ENCODE measurements around the gene CLCNKA. TPM values are rescaled to one million over a fixed set of nuclear protein-coding genes. Genes with fewer than 3 reads are reported as not detected.
"Not testable (repeated sequence)": the region's sequence is repeated elsewhere in the genome, so short reads cannot be mapped to it uniquely, and the experiment has no call there.

Gene CLCNKA
- total RNA-seq, 4 donors from 2014 or later = 0.10 to 1.3 (median 0.63) TPM; not detected in 1

GRCh38 chr1:16061266-16061665 lies 39.4 kb downstream of the CLCNKA start:
- TF ChIP-seq CTCF (IDR thresholded peaks at IDR 0.05) (no peak), POLR2A (IDR thresholded peaks at IDR 0.05) (no peak)
- WGBS, 2 donors = 49 to 84% methylated on average over 3 of the region's 3 CpGs

GRCh38 chr1:16061989-16062686 lies 40.3 kb downstream of the CLCNKA start:
- WGBS, 2 donors = 65 to 84% methylated on average over 2 to 6 of the region's 18 CpGs
- DNase-seq (ENCODE audit: low spot score in 2 of 2); H3K4me3 ChIP-seq (ENCODE audit: low read depth, poor library complexity, severe bottlenecking); intact Hi-C loops (cut with DNase I; ENCODE audit: low total_unique reads): not testable (repeated sequence)

More at GRCh38 chr1:16061266-16061665, 39.4 kb downstream of the CLCNKA start:
- intact Hi-C loops (cut with DNase I; ENCODE audit: low total_unique reads) = no loop called here
- no peak for DNase-seq (ENCODE audit: low spot score in 2 of 2)
- H3K4me3 ChIP-seq (ENCODE audit: low read depth, poor library complexity, severe bottlenecking) = no peak overlapping the region

- intact Hi-C loops (cut with DNase I; ENCODE audit: low total_unique reads); H3K4me3 ChIP-seq (ENCODE audit: low read depth, poor library complexity, severe bottlenecking); DNase-seq (ENCODE audit: low spot score in 2 of 2): not testable (repeated sequence)
- WGBS, 2 donors = 84 to 87% methylated on average over 9 of the region's 9 CpGs
Observed at GRCh38 chr1:16062687-16063075, 40.8 kb downstream of the CLCNKA start.

- WGBS, 2 donors = 88 to 91% methylated on average over 15 of the region's 15 CpGs
- intact Hi-C loops (cut with DNase I; ENCODE audit: low total_unique reads) = no loop called here
- TF ChIP-seq CTCF (IDR thresholded peaks at IDR 0.05) = no peak
- no peak for TF ChIP-seq POLR2A (IDR thresholded peaks at IDR 0.05)
- no peak for DNase-seq (ENCODE audit: low spot score in 2 of 2)
- H3K4me3 ChIP-seq (ENCODE audit: low read depth, poor library complexity, severe bottlenecking) = no peak overlapping the region
Observed at GRCh38 chr1:16063226-16063829, 41.5 kb downstream of the CLCNKA start.

- WGBS, 2 donors = 59 to 71% methylated on average over 9 of the region's 9 CpGs
- TF ChIP-seq POLR2A (IDR thresholded peaks at IDR 0.05) (no peak), CTCF (IDR thresholded peaks at IDR 0.05) (no peak)
- no peak for DNase-seq (ENCODE audit: low spot score in 2 of 2)
- no peak overlapping the region for H3K4me3 ChIP-seq (ENCODE audit: low read depth, poor library complexity, severe bottlenecking)
- intact Hi-C loops (cut with DNase I; ENCODE audit: low total_unique reads) = no loop called here
Observed at GRCh38 chr1:16063921-16064320, 42.1 kb downstream of the CLCNKA start.

- intact Hi-C loops (cut with DNase I; ENCODE audit: low total_unique reads) = no loop called here
- TF ChIP-seq CTCF (IDR thresholded peaks at IDR 0.05) = no peak
- no peak for TF ChIP-seq POLR2A (IDR thresholded peaks at IDR 0.05)
- DNase-seq (ENCODE audit: low spot score in 2 of 2) = peak in 1 of 2 donors; percentile 65
- H3K4me3 ChIP-seq (ENCODE audit: low read depth, poor library complexity, severe bottlenecking) = no peak overlapping the region
- WGBS, 2 donors = 49 to 58% methylated on average over 13 of the region's 13 CpGs
Observed at GRCh38 chr1:16064536-16065268, 42.9 kb downstream of the CLCNKA start.

Data from lower leg skin (tissue), 4 donors.